Measurements from ENCODE around the gene ANXA10.
"Not testable (repeated sequence)": the region's sequence is repeated elsewhere in the genome, so short reads cannot be mapped to it uniquely, and the experiment has no call there.

Gene ANXA10

DNA sequence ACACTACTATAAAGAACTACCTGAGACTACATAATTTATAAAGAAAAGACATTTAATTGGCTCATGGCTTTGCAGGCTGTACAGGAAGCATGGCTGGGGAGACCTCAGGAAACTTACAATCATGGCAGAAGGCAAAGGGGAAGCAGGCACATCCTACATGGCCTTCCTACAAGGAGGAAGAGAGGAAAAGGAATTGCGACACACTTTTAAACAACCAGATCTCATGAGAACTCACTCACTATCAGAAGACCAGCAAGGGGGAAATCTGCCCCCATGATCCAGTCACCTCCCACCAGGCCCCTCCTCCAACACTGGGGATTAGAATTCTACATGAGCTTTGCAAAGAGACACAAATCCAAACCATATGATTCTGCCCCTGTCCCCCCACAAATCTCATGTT is 43.5 kb downstream of the ANXA10 start:
- H3K27ac ChIP-seq (ENCODE audit: low read depth, low read length); H3K4me3 ChIP-seq (ENCODE audit: low read depth, low read length); H3K36me3 ChIP-seq (ENCODE audit: control insufficient read depth, insufficient read depth, low read length); H3K9ac ChIP-seq (ENCODE audit: low read length); H3K27me3 ChIP-seq (ENCODE audit: control insufficient read depth, insufficient read depth, low read length); H3K9me3 ChIP-seq (ENCODE audit: control insufficient read depth, insufficient read depth, low read depth, low read length); H3K4me1 ChIP-seq (ENCODE audit: control insufficient read depth, insufficient read depth, low read length): not testable (repeated sequence)

DNA sequence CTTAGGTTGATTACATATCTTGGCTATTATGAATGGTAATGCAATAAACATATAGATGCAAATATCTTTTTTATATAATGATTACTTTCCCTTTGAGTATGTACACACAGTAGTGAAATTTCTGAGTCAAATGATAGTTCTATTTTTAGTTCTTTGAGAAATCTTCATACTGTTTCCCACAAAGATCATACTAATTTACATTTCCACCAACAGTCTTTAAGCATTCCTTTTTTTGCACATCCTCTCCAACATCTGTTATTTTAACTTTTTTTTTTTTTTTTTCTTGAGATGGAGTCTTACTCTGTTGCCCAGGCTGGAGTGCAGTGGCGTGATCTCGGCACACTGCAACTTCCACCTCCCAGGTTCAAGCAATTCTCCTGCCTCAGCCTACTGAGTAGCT is 45.4 kb downstream of the ANXA10 start:
- not testable (repeated sequence) for H3K27ac ChIP-seq (ENCODE audit: low read depth, low read length)

DNA sequence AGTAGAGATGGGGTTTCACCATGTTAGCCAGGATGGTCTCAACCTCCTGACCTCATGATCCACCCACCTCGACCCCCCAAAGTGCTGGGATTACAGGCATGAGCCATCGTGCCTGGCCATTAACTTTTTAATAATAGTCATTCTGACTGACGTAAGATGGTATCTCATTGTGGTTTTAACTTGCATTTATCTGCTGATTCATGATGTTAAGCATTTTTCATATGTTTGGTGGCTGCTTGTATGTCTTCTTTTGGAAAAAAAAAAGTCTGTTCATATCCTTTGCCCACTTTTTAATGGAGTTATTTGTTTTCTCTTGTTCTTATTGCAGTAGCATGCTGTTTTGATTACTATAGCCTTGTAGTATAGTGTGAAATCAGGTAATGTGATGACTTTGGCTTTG is 45.8 kb downstream of the ANXA10 start:
- Histone ChIP-seq H3K4me1 (ENCODE audit: control insufficient read depth, insufficient read depth, low read length) (no peaks in the 10 kb centered on the region), H3K27me3 (ENCODE audit: control insufficient read depth, insufficient read depth, low read length) (no peaks in the 10 kb centered on the region), H3K27ac (ENCODE audit: low read depth, low read length) (no peak overlapping the region), H3K9ac (ENCODE audit: low read length) (no peak overlapping the region), H3K4me3 (ENCODE audit: low read depth, low read length) (no peak overlapping the region), H3K36me3 (ENCODE audit: control insufficient read depth, insufficient read depth, low read length) (no peaks in the 10 kb centered on the region), H3K9me3 (ENCODE audit: control insufficient read depth, insufficient read depth, low read depth, low read length) (no peaks in the 10 kb centered on the region)

More for the DNA sequence above, 45.4 kb downstream of the ANXA10 start:
- H3K9me3 ChIP-seq (ENCODE audit: control insufficient read depth, insufficient read depth, low read depth, low read length); H3K4me1 ChIP-seq (ENCODE audit: control insufficient read depth, insufficient read depth, low read length); H3K9ac ChIP-seq (ENCODE audit: low read length); H3K4me3 ChIP-seq (ENCODE audit: low read depth, low read length); H3K36me3 ChIP-seq (ENCODE audit: control insufficient read depth, insufficient read depth, low read length); H3K27me3 ChIP-seq (ENCODE audit: control insufficient read depth, insufficient read depth, low read length): not testable (repeated sequence)

DNA sequence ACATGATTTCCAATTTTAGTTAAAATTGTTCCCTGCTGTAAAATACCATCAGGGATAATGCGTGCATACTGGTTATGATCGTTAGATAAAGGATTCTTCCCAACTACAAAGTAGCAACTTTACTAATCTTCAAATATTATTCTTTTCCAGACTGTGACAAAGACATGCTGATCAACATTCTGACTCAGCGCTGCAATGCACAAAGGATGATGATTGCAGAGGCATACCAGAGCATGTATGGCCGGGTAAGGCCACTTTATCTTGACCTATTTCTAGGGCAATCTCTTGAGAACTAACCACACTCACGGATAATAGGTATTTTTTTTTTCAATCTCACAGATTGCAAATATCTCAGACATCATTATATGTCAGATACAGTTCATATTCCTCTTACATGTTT is 47.0 kb downstream of the ANXA10 start:
- no peaks in the 10 kb centered on the region for H3K4me1 ChIP-seq (ENCODE audit: control insufficient read depth, insufficient read depth, low read length)
- no peak overlapping the region for H3K4me3 ChIP-seq (ENCODE audit: low read depth, low read length)
- no peaks in the 10 kb centered on the region for H3K36me3 ChIP-seq (ENCODE audit: control insufficient read depth, insufficient read depth, low read length)
- no peak overlapping the region for H3K9ac ChIP-seq (ENCODE audit: low read length)
- H3K9me3 ChIP-seq (ENCODE audit: control insufficient read depth, insufficient read depth, low read depth, low read length), result no peaks in the 10 kb centered on the region
- no peaks in the 10 kb centered on the region for H3K27me3 ChIP-seq (ENCODE audit: control insufficient read depth, insufficient read depth, low read length)
- no peak overlapping the region for H3K27ac ChIP-seq (ENCODE audit: low read depth, low read length)

DNA sequence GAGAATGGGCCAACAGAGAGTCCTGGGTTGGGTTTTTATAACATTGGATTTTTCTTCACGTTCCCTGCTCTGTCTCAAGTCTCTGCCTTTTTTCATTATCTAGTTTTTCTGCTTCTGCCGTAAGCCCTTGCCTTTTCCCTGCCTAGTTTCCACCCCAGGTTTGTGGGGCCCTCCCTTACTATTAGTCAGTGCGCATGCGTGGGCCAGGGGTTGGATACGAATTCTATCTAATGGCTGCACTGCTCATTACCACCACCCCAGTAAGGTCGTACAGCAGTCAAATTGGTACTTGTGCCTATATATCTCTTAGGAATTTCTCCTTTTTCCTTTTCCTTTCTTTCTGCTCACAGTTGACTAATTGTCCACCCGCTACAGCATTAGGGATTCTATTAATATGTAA is 49.4 kb downstream of the ANXA10 start:
- Histone ChIP-seq H3K36me3 (ENCODE audit: control insufficient read depth, insufficient read depth, low read length) (no peaks in the 10 kb centered on the region), H3K4me3 (ENCODE audit: low read depth, low read length) (no peak overlapping the region), H3K9ac (ENCODE audit: low read length) (no peak overlapping the region), H3K4me1 (ENCODE audit: control insufficient read depth, insufficient read depth, low read length) (no peaks in the 10 kb centered on the region), H3K27me3 (ENCODE audit: control insufficient read depth, insufficient read depth, low read length) (no peaks in the 10 kb centered on the region), H3K27ac (ENCODE audit: low read depth, low read length) (no peak overlapping the region), H3K9me3 (ENCODE audit: control insufficient read depth, insufficient read depth, low read depth, low read length) (no peaks in the 10 kb centered on the region)

DNA sequence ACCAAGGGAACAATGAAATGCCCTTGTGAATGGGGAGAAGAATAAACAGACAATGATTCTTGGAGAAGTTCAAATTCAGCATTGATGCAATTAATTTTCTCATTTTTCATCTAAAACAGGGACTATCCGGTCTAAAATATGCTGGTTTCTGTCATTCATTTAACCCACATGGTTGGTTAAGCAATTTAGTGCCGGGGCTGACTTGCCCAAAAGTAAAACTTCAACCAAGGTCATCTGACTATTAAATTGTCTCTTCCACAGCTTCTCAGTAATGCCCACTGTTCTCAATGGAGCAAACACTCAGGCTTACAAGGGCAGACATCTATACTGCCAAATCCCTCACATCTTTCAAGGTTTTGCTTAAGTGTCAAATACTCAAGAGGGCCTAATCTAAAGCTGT is 51.3 kb downstream of the ANXA10 start:
- Histone ChIP-seq H3K9me3 (ENCODE audit: control insufficient read depth, insufficient read depth, low read depth, low read length) (no peaks in the 10 kb centered on the region), H3K9ac (ENCODE audit: low read length) (no peak overlapping the region), H3K36me3 (ENCODE audit: control insufficient read depth, insufficient read depth, low read length) (no peaks in the 10 kb centered on the region), H3K4me3 (ENCODE audit: low read depth, low read length) (no peak overlapping the region), H3K4me1 (ENCODE audit: control insufficient read depth, insufficient read depth, low read length) (no peaks in the 10 kb centered on the region), H3K27me3 (ENCODE audit: control insufficient read depth, insufficient read depth, low read length) (no peaks in the 10 kb centered on the region), H3K27ac (ENCODE audit: low read depth, low read length) (no peak overlapping the region)

DNA sequence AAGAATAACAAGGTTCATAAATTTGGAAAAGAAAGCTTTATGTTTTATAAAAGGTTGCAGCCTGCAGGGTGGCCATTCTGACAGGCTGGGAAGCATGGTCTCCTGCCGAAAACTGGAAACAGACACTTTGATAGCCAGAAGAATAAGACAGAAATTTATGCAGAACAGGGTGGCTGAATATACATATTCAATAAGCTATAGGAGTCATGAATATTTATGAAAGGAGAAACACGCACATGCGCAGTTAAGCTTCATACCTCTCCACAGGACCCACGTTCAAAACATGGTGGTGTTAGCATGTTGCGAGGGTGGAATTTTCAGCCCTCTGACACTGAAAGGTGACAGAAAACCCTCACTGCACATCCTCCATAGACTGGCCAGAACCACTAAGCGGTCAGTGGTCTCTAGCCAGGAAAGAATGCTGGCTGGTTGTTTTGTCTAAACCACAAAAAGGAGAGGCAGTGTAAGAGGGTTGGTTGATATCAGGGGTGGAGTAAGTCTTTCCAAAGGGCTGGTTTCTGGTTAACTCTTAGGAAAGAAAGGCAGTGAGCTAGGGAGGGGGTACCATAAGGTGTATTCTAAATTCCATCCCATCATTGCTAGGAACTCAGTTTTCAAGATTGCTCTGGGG is 58.2 kb downstream of the ANXA10 start:
- Histone ChIP-seq H3K27me3 (ENCODE audit: control insufficient read depth, insufficient read depth, low read length) (no peaks in the 10 kb centered on the region), H3K9me3 (ENCODE audit: control insufficient read depth, insufficient read depth, low read depth, low read length) (no peaks in the 10 kb centered on the region), H3K4me3 (ENCODE audit: low read depth, low read length) (no peak overlapping the region), H3K27ac (ENCODE audit: low read depth, low read length) (no peak overlapping the region), H3K36me3 (ENCODE audit: control insufficient read depth, insufficient read depth, low read length) (no peaks in the 10 kb centered on the region), H3K4me1 (ENCODE audit: control insufficient read depth, insufficient read depth, low read length) (peaks cover 17% of the 10 kb centered on the region; the same call in 1 of the 2 replicates), H3K9ac (ENCODE audit: low read length) (no peak overlapping the region)

DNA sequence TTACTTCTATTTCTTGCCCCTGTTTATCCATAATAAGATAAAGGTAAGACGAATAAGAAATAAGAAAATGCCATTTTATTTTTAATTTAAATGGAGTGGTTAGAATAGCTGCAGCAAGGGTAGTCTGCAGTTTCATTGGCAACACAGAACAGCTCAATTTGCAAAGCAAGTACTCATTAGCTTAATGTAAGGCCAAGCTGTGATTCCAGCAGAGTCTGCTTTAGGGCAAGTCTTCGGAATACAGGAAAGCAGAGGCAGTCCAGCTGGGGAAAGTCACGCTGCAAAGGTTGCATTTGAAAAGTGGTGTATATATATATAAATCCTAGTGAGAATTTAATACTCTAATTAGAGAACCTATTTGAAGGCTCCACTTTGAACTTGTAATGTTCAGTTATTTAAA is 59.0 kb downstream of the ANXA10 start:
- peaks cover 17% of the 10 kb centered on the region; the same call in 1 of the 2 replicates for H3K4me1 ChIP-seq (ENCODE audit: control insufficient read depth, insufficient read depth, low read length)
- H3K9me3 ChIP-seq (ENCODE audit: control insufficient read depth, insufficient read depth, low read depth, low read length), result no peaks in the 10 kb centered on the region
- no peak overlapping the region for H3K9ac ChIP-seq (ENCODE audit: low read length)
- no peaks in the 10 kb centered on the region for H3K36me3 ChIP-seq (ENCODE audit: control insufficient read depth, insufficient read depth, low read length)
- no peak overlapping the region for H3K4me3 ChIP-seq (ENCODE audit: low read depth, low read length)
- no peaks in the 10 kb centered on the region for H3K27me3 ChIP-seq (ENCODE audit: control insufficient read depth, insufficient read depth, low read length)
- H3K27ac ChIP-seq (ENCODE audit: low read depth, low read length), result no peak overlapping the region

DNA sequence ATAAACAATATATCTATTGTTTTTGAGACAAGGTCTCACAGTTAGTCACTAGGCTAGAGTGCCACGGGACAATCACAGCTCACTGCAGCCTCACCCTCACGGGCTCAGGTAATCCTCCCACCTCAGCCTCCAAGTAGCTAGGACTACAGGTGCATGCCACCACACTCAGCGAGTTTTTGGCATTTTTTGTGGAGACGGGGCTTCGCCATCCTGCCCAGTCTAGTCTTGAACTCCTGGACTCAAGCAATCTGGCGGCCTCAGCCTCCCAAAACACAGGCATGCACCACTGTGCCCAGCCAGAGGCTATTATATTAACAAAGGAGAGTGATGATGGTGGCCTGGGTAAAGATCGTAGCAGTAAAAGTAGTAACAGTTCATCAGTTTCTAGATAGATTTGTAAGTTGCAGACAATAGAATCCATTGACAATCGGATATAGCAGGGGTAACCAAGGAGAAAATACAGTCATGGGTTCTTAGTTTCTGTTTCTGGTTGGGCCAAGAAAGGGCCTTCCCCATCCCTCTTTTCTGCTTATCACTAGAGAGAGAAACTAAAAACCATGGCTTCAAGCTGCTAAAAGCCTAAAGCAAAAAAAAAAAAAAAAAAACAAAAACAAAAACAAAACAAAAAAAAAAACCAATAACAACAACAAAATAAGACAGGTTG is 60.6 kb downstream of the ANXA10 start:
- no peak overlapping the region for H3K9ac ChIP-seq (ENCODE audit: low read length)
- H3K4me3 ChIP-seq (ENCODE audit: low read depth, low read length), result no peak overlapping the region
- H3K9me3 ChIP-seq (ENCODE audit: control insufficient read depth, insufficient read depth, low read depth, low read length), result no peaks in the 10 kb centered on the region
- no peak overlapping the region for H3K27ac ChIP-seq (ENCODE audit: low read depth, low read length)
- H3K4me1 ChIP-seq (ENCODE audit: control insufficient read depth, insufficient read depth, low read length), result peaks cover 17% of the 10 kb centered on the region; the same call in 1 of the 2 replicates
- no peaks in the 10 kb centered on the region for H3K27me3 ChIP-seq (ENCODE audit: control insufficient read depth, insufficient read depth, low read length)
- H3K36me3 ChIP-seq (ENCODE audit: control insufficient read depth, insufficient read depth, low read length), result no peaks in the 10 kb centered on the region

DNA sequence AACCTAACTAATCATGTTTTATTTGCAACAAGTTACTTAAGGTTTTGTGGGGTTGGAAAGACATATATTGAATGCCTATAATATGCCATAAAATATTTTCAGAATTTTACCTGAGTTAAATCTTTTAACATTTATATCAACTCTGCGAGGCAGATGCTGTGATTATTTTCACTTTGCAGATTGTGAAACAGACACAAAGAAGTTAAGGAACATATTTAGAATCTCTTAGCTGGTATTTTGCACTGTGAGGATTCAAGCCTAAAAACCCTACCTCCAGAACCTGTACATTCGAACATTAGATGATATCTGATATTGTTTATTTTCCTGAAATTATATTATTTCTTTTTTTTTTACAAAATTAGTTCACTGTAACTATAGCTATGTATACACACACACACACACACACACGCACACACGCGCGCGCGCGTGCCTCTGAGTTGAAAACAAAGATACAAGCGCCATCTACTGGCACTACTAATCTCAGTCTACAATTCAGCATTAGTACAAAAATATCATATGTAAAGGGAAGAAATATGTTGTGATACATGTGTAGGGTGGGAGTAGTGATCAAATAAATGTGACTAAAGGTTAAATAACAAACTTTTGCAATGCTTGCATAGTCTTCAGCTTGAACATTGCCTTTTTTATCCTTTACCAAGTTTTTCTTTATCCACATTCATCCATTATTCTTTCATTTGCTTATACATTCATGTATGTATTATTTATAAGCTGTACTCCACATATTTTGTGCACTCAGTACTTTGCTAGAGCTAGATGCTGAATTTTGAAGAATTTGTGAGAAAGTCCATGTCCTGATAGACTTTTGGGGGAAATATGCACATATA is 61.5 kb downstream of the ANXA10 start:
- Histone ChIP-seq H3K4me3 (ENCODE audit: low read depth, low read length) (no peak overlapping the region), H3K27ac (ENCODE audit: low read depth, low read length) (no peak overlapping the region)

More for the DNA sequence above, 61.5 kb downstream of the ANXA10 start:
- Histone ChIP-seq H3K9ac (ENCODE audit: low read length) (no peak overlapping the region), H3K9me3 (ENCODE audit: control insufficient read depth, insufficient read depth, low read depth, low read length) (peaks cover 1% of the 10 kb centered on the region; the same call in 1 of the 2 replicates), H3K36me3 (ENCODE audit: control insufficient read depth, insufficient read depth, low read length) (no peaks in the 10 kb centered on the region), H3K4me1 (ENCODE audit: control insufficient read depth, insufficient read depth, low read length) (peaks cover 17% of the 10 kb centered on the region; the same call in 1 of the 2 replicates), H3K27me3 (ENCODE audit: control insufficient read depth, insufficient read depth, low read length) (no peaks in the 10 kb centered on the region)

All from HUES6 (cell line).